GM19372 (cell line): ENCODE measurements around the gene PLEKHD1.

Source experiments
- ATAC-seq: cut with Tn5 transposase; IDR thresholded peaks from one replicate; pipeline ENCODE4 v1.9.1; 2021; ENCODE audit warnings: mild to moderate bottlenecking, low read depth, moderate library complexity; ENCODE audit not compliant: unreplicated experiment

Gene PLEKHD1

GRCh38 chr14:69540654-69541335, 56.3 kb downstream of the PLEKHD1 start:
- ATAC-seq: no peak

- no peak for ATAC-seq
Measured at GRCh38 chr14:69542311-69542710, 57.8 kb downstream of the PLEKHD1 start.

- ATAC-seq: no peak
Measured at GRCh38 chr14:69543341-69544115, 59.0 kb downstream of the PLEKHD1 start.

- ATAC-seq: no peak
Measured at GRCh38 chr14:69547701-69548348, 63.3 kb downstream of the PLEKHD1 start.

GRCh38 chr14:69548566-69548965, 64.0 kb downstream of the PLEKHD1 start:
- no peak for ATAC-seq

GRCh38 chr14:69551511-69551910, 67.0 kb downstream of the PLEKHD1 start:
- no peak for ATAC-seq

- ATAC-seq: no peak
Measured at GRCh38 chr14:69553252-69553651, 68.7 kb downstream of the PLEKHD1 start.

GRCh38 chr14:69554500-69554899, 70.0 kb downstream of the PLEKHD1 start:
- ATAC-seq: no peak

- no peak for ATAC-seq
Measured at GRCh38 chr14:69558774-69559173, 74.2 kb downstream of the PLEKHD1 start.

- no peak for ATAC-seq
Measured at GRCh38 chr14:69559581-69560011, 75.1 kb downstream of the PLEKHD1 start.

GRCh38 chr14:69560826-69561225, 76.3 kb downstream of the PLEKHD1 start:
- no peak for ATAC-seq

- no peak for ATAC-seq
Measured at GRCh38 chr14:69561893-69562292, 77.4 kb downstream of the PLEKHD1 start.

- ATAC-seq: no peak
Measured at GRCh38 chr14:69567563-69567962, 83.0 kb downstream of the PLEKHD1 start.

GRCh38 chr14:69569859-69570258, 85.3 kb downstream of the PLEKHD1 start:
- ATAC-seq: no peak

GRCh38 chr14:69570836-69571330, 86.4 kb downstream of the PLEKHD1 start:
- no peak for ATAC-seq

- ATAC-seq: no peak
Measured at GRCh38 chr14:69571449-69572029, 87.0 kb downstream of the PLEKHD1 start.

GRCh38 chr14:69572030-69572840, 87.7 kb downstream of the PLEKHD1 start:
- no peak for ATAC-seq

- no peak for ATAC-seq
Measured at GRCh38 chr14:69572841-69573135, 88.3 kb downstream of the PLEKHD1 start.

GRCh38 chr14:69573205-69573830, 88.8 kb downstream of the PLEKHD1 start:
- no peak for ATAC-seq

GRCh38 chr14:69573831-69574262, 89.3 kb downstream of the PLEKHD1 start:
- no peak for ATAC-seq
